HCEC 1CT (cell line): ENCODE measurements around the gene CLCN1.
"Not testable (repeated sequence)": the region's sequence is repeated elsewhere in the genome, so short reads cannot be mapped to it uniquely, and the experiment has no call there.

Experiments
- DNase-seq: peaks from one replicate; pipeline ENCODE4 v3.0.0-alpha.2; 2017

The CLCN1 gene

DNA sequence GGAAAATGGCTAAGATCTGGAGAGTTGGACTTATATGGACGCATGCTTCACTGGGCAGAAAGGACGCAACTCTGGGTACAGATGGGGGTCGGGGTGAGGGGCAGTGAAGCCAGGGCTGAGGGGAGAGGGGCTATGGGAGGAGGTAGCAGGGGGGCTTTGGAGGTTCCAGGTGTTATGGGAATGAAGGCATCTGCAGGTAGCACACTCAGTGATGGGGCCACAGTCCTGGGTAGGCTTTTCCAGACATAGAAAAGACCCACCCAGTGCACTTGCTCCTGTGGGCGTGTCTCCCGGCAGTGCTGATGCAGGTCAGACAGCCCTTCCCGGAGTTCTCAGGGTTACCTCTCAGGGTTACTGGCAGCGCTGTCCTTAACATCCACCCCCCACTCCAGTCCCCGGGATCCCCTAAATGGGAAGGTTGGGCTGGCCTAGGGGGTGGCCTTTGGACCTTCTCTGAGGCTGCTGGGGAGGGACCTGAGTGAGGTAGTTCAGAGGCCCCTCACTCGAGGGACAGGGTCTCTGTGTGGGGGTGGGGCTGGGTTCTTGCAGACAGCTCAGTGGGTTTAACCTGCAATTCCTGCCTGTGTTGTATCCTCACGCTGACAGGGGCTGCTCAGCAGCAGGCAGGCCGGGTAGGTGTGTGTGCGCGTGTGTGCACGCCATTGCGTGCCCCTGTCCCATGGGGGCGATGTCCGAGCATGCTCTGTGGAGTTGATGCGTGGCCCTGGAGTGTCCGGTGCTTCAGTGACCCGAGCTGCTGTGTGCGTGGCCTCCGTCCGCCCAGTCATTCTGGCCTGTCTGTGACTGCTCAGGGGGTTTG, 71.5 kb downstream of the CLCN1 start:
- no peak for DNase-seq

DNA sequence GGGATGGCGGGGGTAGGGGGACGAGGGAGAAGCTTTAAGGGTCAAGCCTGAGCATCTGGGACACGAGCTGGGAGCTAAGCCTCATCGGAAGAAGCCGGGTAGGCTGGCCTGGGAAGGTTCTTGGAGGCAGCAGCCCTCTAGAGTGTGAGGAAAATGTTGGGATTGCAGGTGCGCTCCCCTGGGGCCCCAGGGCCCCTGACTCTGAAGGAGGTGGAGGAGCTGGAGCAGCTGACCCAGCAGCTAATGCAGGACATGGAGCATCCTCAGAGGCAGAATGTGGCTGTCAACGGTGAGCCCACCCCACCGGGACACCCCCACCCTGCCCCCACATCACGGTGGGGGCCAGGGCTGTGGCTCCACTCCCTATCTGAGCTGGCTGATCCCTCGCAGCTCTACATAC, 72.1 kb downstream of the CLCN1 start:
- no peak for DNase-seq

DNA sequence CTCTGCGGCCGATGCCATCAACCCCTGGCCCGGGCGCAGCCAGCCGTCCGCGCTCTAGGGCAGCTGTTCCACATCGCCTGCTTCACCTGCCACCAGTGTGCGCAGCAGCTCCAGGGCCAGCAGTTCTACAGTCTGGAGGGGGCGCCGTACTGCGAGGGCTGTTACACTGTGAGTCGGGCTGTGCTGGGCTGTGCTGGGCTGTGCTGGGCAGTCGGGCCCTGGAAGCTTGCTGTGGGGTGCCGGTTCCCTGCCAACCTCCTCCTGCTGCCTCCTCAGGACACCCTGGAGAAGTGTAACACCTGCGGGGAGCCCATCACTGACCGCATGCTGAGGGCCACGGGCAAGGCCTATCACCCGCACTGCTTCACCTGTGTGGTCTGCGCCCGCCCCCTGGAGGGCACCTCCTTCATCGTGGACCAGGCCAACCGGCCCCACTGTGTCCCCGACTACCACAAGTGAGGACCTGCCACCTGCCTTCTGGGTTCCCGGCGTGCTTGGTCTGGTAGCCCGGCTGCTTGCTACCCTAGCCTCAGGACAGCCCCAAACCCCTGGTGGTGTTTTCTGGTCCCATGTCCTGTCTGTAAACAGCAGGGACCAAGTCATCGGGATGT, 72.7 kb downstream of the CLCN1 start:
- no peak for DNase-seq

DNA sequence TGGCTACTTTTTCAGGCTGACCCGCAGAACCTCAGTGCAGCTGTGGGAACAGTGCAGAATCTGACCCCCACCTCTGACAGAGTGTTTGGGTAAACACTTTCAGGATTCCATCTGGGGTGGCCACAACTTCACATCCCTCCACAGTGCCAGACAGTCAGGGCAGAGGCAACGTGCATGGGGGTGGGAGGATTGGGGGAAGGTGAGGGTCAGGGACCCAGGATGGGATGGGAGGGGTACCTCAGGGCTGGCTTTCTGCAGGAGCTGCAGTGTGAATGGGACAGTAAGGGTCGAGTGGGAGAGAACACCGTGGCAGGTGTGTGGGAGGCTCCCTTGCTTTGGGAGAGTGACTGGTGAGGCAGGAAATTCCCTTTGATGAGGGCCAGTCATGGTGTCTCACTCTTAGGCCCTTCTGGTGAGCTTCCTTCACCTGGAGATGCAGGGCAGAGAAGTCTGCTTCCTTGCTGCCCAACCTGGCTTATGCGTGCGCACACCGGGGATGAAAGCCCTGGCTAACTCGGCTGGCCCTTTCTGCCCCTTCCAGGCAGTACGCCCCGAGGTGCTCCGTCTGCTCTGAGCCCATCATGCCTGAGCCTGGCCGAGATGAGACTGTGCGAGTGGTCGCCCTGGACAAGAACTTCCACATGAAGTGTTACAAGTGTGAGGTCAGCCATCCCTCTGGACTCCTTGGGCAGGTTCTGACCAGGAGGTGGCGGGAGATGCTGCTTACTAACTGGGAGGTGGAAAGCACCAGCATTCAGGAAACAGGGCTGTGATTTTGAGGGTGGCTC, 73.6 kb downstream of the CLCN1 start:
- no peak for DNase-seq

DNA sequence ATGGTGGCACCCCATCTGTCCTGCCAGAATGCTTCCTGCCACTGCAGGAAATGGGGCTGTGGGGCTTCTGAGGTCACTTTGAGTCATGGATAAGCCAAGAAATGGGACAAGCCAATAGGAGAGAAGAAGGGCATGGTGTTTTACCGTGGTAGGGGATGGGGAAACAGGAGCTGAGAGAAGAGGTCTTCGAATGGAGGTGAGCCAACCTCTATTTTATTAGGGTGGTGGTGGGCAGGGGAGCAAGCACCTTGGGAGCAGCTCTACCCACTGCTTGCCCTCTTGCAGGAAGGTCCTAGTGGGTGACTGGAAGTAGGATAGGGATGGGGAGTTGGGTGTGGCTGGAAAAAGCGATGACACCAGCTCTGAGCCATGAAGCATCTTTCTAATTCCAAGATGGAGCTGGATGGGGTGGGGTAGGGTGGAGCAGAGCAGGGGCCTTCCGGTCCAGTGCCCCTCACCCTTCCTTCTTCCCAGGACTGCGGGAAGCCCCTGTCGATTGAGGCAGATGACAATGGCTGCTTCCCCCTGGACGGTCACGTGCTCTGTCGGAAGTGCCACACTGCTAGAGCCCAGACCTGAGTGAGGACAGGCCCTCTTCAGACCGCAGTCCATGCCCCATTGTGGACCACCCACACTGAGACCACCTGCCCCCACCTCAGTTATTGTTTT, 74.3 kb downstream of the CLCN1 start:
- no peak for DNase-seq

DNA sequence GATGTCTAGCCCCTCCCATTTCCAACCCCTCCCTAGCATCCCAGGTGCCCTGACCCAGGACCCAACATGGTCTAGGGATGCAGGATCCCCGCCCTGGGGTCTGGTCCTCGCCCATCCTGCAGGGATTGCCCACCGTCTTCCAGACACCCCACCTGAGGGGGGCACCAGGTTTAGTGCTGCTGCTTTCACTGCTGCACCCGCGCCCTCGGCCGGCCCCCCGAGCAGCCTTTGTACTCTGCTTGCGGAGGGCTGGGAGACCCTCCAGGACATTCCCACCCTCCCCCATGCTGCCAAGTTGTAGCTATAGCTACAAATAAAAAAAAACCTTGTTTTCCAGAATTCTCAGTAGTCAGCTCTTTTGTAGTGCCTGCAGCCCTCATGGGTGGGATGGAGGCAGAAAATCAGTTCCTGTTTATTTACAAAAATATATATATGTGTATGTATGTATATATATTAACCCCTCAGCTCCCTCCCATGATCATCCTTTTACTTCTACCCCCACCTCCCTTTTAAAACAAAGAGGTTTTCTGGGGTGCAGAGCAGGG, 74.9 kb downstream of the CLCN1 start:
- no peak for DNase-seq

DNA sequence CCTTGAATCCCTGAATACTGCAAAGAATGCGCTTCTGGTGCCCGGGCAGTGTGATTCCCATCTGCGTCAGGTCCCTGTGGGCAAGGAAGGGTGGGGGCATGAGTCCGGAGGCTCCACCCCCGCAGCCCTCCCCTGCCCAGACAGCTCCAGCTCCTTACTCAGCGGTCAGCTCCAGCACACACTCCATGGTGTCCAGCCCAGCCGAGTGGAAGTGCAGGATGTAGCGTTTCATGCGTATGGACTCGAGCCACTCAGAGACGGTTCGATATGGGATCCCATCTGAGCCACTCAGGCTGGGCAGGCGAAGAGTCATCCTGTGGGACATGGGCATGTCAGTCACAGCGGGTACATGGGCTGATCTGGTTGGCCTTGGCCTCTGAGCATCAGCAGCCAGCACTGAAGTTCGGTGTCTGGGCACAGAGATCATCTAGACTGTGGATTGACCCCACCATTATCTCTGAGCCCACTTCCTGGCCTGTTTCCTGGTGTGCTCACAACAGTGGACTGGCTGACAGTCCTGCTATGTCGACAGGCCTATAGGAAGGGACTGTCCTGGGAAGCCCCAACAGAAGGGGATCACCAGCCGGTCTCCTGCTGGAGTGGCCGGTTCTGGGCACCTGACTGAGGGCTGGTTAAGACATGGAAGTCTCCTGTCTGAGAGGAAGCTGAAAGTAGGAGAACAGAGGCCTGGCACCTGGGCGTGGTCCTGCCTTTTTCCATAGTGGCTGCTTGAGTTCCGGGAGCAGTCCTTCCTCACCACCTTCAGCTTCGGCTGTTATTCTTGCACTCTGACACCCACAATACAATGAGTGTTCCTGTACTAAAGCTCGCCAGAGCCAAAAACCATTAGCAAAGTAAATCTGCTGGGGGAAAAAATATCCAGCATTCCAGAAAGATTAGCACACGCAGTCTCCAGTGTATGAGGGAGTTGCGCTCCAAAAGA, 75.8 kb downstream of the CLCN1 start:
- peak; percentile 73 for DNase-seq

DNA sequence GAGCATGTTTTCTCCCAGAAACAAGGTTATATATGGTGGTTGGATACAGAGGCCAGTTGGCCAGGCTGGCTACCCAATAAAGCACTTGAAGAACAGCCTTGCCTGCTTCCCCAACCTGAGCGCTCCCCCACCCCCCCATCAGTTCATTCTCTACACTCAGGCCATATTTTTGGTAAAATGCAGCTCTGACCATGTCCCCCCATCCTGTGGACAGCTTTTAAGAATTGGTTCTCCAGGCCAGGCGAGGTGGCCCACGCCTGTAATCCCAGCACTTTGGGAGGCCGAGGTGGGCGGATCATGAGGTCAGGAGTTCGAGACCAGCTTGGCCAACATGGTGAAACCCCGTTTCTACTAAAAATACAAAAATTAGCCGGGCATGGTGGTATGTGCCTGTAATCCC, 76.5 kb downstream of the CLCN1 start:
- DNase-seq: not testable (repeated sequence)

DNA sequence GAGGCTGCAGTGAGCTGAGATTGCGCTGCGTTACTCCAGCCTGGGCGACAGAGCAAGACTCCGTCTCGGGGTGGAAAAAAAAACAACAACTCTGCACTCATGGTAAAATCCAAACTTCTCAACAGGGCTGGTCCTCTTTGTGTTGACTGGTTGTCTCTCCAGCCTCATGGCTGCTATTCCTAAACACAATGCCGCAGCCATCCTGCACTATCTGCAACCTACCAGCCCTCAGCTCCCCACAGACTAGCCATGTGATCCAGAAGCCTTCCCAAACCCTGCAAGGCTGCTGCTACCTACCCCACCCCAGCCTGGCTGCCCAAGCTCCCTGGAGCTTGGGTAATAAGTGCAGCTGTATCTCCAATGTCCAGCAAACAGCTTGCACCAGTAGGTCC, 77.0 kb downstream of the CLCN1 start:
- DNase-seq: no peak

DNA sequence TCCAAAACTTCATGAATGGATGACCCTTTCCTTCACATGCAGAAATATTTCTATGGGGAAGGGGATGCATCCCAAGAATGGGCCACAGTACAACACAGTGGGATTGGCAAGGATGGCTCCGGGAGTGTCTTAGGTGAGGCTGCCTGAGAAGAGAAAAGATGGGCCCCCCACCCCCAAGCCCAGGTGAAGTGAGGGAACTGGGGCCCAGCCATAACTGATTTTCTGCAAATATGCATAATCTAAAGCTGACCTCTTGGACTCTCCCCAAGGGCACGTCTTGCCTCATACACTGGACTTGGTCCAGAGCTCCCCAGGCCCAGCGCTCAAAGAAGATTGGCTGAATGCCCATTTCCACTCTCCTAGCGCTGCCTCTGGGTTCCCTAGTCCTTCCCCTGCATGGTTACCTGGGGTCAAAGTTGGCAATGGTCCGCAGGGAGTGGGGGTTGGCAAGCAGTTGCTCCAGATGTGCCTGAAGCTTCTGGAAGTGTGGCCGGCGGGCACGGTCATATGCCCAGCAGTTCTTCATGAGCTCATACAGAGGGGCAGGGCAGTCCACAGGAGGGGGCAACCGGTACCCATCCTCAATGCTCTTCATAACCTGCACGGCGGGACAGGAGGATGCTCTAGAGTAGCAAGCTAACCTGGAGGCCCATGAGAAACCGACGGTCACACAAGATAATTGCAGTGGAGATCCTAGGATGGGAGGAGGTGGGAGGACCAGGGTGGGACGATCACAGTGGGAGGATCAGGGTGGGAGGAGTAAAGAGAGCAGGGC, 77.5 kb downstream of the CLCN1 start:
- peak; percentile 21 for DNase-seq

DNA sequence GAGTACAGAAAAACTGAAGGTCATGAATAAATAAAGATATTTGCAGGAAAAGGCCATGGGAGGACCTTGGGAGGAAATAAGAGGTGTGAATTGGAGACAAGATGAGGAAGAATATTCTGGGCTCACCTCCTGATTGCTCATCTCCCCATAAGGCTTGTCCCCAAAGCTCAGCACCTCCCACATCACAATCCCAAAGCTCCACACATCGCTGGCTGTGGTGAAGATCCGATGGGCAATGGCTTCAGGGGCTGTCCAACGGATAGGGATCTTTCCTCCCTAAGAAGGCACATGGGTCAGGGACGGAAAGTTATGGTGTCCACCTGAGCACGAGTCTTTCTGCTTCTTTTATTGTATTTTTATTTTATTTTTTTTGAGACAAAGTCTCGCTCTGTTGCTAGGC, 78.2 kb downstream of the CLCN1 start:
- peak; percentile 17 for DNase-seq

DNA sequence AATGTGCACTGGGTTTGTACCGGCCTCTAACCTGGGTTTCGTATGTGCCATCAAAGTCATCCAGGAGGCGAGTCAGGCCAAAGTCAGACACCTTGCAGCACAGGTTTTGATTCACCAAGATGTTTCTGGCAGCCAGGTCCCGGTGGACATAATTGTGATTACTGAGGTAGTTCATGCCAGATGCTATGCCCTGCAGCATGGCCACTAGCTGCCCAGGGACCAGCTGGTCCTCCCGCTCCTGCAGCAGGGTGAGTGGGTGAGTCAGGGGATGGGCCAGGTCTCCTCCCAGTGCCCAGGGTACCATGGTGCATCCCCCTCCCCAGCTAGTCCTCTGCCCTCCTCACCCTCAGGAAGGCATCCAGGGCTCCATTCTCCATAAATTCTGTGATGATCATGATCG, 78.9 kb downstream of the CLCN1 start:
- no peak for DNase-seq

DNA sequence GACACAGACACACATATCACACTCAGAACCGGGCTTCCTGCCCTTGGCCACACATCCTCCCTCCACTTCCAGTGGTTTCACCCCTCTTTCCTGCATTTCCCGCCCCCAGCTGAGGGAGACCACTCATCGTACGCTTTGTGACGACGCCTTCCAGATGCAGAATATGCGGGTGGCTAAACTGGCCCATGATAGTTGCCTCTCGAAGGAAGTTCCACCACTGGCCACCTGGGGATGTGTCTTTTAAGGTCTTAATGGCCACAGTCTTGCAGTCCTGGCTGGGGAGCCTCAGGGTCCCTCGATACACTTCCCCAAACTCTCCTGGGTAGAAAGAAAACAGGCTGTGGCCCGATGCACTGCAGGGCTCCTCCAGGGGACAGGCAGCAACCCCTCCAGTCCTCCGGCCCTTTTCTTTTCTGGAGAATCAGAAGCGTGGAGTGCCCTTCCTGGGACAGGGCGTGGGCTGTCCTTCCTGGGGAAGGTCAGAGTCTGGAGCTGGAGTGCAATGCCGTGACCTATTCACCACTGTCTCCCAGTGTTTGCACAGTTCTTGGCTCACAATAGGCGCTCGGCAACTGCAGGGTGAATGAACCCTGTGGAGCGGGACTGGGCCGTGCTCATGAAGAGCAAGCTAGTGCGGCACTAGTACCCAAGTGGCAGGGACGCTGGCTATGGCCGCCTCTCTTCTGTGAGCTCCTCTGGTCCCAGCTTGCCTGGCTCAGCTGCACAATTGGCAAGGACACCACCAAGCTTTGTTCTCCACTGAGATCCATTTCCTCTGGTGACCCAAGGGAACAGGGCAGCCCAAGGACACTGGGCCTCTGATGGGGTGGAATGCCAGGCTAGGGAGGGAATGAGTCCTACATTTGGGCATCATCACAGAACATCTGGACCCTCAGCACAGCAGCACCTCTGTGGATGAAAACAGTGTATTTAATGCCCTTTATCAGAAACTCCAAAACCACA, 79.6 kb downstream of the CLCN1 start:
- DNase-seq: no peak

DNA sequence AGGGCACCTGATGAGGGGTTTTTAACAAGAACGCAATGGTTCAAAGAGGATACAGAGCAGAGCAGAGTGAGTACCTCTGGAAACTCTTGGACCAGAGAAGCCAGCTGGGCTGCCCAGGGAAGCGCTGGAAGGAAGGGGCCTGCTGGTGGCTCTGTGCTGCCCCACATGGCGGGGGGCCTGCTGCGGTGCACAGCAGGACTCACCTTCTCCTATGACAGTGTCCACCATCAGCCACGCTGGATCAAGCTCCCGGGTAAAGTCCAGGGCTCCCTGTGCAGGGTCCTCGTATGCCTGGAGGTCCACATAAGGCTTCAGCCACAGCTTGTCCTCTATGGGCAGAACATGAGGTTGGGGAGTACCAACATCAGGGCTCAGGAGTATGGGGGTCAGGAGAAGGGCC, 80.3 kb downstream of the CLCN1 start:
- DNase-seq: no peak

DNA sequence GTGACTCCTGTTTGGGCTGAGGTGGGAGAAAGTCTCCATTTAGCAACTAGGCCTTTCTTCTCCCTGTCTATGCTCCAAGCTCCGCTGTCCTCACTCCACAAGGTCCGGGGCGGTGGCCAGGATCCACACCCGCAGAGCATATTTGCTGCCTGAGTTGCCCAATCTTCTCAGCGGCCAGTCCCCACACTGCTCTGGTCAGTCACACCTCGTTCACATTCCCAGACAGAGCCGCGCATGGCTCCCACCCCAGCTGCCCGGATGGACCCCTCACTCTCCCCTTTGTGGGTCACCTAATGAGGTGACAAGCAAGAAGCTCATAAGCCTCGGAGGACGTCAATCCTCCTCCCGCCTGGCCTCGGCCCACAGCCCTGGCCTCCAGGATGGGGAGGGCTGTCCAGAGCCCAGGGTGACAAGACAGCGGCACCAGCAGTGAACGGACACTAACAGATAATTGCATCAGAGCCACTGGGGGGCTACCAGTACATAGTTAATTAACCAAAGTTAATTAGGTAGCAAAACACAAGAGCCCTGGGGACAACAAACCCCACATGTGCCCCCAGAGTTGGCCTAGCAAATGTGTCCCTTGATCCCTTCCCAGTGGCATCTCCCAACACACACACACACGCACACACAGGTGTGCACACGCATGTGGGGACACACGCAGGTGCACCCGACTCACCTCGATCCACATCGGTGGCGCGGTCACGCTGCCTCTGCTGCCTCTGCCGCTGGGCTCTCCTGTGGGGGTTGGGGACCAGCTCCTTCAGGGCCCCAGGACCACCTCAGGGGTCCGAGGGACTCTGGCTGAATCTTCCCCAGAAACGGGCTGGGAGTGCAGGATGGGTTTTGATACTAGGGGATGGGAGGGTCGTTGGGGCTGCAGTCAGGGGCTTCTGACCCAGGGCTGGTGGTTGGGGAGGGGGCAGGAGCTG, 81.0 kb downstream of the CLCN1 start:
- no peak for DNase-seq

DNA sequence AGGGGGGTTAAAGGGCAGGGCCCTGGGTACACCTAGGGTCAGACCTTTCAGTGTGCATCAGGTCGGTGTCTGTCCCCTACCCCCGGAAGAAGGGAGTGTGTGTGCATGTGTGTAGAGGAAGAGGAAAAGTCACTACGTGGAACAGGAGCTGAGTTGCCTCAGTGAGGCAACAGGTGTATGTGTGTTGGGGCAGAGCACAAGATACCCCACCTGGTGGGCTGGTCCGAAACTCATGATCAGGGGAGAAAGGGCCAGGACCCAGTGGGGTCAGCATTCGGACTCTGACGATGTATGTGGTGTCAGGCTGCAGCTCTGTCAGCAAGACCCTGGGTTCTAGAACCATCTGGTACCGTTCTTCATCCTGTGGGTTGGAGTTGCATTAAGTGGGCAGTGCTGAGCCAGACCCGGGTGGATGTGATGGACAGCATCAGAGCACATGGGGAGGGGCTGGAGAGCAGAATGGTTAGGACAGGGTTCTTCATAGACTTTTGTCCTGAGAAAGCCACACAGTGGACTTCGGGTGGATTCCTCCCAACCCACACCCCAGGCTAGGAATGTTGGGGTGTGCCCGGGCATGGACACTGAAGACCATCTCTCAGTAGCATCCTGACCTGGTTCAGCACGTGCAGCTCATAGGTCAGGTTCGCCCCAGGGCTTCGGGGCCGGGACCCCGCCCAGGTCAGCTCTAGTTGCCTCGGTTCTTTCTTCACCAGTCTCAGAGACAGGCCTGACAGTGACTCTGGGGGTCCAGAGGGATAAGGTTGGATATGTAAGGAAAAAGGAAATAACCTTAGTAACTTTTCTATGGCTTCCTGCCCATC, 82.0 kb downstream of the CLCN1 start:
- DNase-seq: no peak

DNA sequence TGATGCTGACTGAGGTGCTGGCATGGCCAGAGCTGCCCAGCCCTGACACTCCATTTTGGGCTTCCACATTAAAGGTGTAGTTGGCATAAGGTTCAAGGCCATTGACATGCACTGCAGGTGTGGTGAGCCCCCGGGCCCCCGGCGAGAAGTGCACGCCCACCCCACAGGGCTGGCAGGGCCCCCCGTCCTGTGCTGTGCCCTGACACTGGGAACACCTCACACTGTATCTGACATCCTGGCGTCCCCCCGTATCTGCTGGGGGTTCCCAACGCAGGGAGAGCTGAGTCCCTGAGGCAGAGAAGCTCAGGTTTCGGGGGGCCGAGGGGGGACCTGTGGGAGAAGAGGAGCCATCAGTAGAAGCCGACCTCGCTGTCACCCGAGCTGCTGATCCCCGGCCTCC, 82.7 kb downstream of the CLCN1 start:
- DNase-seq: no peak

DNA sequence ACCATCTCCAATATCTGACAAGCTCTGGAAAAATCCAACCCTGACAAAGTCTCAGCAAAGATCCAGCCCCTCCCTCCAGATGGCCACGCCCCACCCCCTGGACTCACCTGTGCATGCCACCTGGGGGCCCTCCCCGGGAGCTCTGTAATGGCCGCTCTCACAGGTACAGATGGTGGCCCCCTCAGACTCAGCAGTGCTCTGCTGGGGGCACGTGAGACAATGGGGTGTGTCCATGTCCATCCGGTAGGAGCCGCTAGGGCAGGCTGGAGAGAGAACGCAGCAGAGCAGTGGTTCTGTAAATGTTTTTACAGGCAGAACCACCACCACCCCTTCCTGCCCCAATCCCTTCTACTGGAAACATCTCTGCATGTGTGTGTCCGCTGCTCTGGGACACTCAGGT, 83.2 kb downstream of the CLCN1 start:
- no peak for DNase-seq
